Measurements from ENCODE around the gene FADS3.

DNA sequence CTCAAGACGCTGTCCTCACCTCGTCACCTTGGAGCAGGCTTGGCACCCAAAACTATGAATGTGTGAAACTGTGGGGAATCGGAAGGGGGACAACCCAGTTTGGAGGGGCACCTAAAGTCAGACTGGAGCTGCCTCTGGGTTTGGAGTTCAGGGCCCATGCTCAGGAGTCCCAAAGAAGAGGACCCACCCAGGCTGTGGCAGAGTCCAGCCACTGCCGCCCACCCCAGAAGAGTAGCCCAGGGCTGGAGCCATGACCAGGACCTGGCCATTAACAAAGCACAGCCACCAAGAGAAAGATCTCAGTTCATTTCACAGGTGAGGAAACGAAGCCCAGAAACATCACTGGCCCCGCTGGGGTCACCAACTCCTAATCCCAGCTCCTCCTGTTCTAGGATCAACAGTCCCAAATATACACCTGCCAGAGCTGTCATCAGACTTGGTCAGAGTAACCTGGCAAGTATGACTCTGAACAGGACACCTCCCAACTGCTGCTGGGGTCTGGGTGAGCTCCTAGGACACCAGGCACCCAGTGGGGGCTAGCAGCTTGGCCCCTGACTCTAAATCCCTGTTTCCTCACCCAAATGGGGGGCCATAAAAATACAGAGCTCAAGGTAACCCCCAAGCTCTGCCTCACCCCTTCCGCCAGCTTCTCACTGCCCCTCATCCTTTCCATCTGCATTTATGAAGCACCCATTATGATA, 23.3 kb upstream of the FADS3 start:
- TF ChIP-seq, protein P1, sequence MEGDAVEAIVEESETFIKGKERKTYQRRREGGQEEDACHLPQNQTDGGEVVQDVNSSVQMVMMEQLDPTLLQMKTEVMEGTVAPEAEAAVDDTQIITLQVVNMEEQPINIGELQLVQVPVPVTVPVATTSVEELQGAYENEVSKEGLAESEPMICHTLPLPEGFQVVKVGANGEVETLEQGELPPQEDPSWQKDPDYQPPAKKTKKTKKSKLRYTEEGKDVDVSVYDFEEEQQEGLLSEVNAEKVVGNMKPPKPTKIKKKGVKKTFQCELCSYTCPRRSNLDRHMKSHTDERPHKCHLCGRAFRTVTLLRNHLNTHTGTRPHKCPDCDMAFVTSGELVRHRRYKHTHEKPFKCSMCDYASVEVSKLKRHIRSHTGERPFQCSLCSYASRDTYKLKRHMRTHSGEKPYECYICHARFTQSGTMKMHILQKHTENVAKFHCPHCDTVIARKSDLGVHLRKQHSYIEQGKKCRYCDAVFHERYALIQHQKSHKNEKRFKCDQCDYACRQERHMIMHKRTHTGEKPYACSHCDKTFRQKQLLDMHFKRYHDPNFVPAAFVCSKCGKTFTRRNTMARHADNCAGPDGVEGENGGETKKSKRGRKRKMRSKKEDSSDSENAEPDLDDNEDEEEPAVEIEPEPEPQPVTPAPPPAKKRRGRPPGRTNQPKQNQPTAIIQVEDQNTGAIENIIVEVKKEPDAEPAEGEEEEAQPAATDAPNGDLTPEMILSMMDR (IDR thresholded peaks at IDR 0.05) = no peak
- TF ChIP-seq POLR2A (IDR thresholded peaks at IDR 0.05) = no peak

All from upper lobe of left lung (tissue), 4 donors.